HEK293 (cell line): Measurements from ENCODE around the gene NUDCD3.
A peak's percentile ranks its signal among the peaks of the same experiment; 100 is the strongest.

Source experiments
- CTCF ChIA-PET: fragments of 350-600 bp; formaldehyde crosslinking; extraction: SDS; loops from one replicate; lab custom pipeline; 2021; ENCODE audit warnings: antibody characterized with exemption; lab: Yijun Ruan, JAX
- POLR2A ChIA-PET: fragments of 300-600 bp; formaldehyde crosslinking; extraction: SDS; loops from one replicate; lab custom pipeline; 2020; ENCODE audit warnings: antibody characterized with exemption, inconsistent platforms; lab: Yijun Ruan, JAX
- H3K27ac ChIP-seq: fragments of 200-500 bp; sonication (Bioruptor generic); 2 replicates; pipeline ENCODE4 v1.5.1; 2014; ENCODE audit warnings: low read depth, low read length, control low read depth, inconsistent platforms; ENCODE audit errors: extremely low read depth
- H3K36me3 ChIP-seq, 2 experiments: fragments of 200-500 bp in 1 of 2; sonication (Bioruptor generic) in 1 of 2; 1 replicate in 1 of 2; 2 replicates in 1 of 2; pipeline ENCODE4 v1.5.1; 2014 to 2017; ENCODE audit warnings: inconsistent platforms in 2 of 2, low read length in 2 of 2; ENCODE audit not compliant: control insufficient read depth in 2 of 2, insufficient read depth in 1 of 2
- H3K4me1 ChIP-seq: fragments of 200-500 bp; sonication (Bioruptor generic); 2 replicates; pipeline ENCODE4 v1.5.1; 2014; ENCODE audit warnings: mild to moderate bottlenecking, low read length, inconsistent platforms; ENCODE audit not compliant: control insufficient read depth, insufficient read depth
- H3K4me3 ChIP-seq: 2 replicates; pipeline ENCODE4 v1.5.1; 2011; ENCODE audit warnings: low read depth, mild to moderate bottlenecking, control low read depth, low read length, moderate library complexity
- H3K9me3 ChIP-seq: fragments of 200-500 bp; sonication (Bioruptor generic); 2 replicates; pipeline ENCODE4 v1.5.1; 2014; ENCODE audit warnings: low read depth, low read length, inconsistent platforms; ENCODE audit not compliant: control insufficient read depth, insufficient read depth
- GLI4 ChIP-seq: fragments of 450-650 bp; formaldehyde crosslinking; IDR thresholded peaks from 2 replicates; pipeline ENCODE4 v1.5.1; 2016; ENCODE audit warnings: missing biosample characterization, missing genetic modification characterization
- HOXA7 ChIP-seq: sonication (generic); formaldehyde crosslinking; IDR thresholded peaks from 2 replicates; pipeline ENCODE4 v1.8.1; 2022; ENCODE audit warnings: missing genetic modification reagents, borderline replicate concordance
- KLF10 ChIP-seq: fragments of 450-650 bp; IDR thresholded peaks from 2 replicates; pipeline ENCODE4 v1.5.1; 2018; ENCODE audit warnings: missing biosample characterization, mild to moderate bottlenecking, missing genetic modification characterization
- KLF7 ChIP-seq: fragments of 450-650 bp; formaldehyde crosslinking; IDR thresholded peaks from 2 replicates; pipeline ENCODE4 v1.5.1; 2016; ENCODE audit warnings: missing biosample characterization, missing genetic modification characterization, borderline replicate concordance
- KLF9 ChIP-seq: fragments of 450-650 bp; formaldehyde crosslinking; IDR thresholded peaks from 2 replicates; pipeline ENCODE4 v1.5.1; 2016; ENCODE audit warnings: missing biosample characterization, missing genetic modification characterization, low read depth
- MYNN ChIP-seq: fragments of 450-650 bp; formaldehyde crosslinking; IDR thresholded peaks from 2 replicates; pipeline ENCODE4 v1.5.1; 2016; ENCODE audit warnings: missing biosample characterization, missing genetic modification characterization, borderline replicate concordance
- PRDM1 ChIP-seq: fragments of 450-650 bp; formaldehyde crosslinking; IDR thresholded peaks from 2 replicates; pipeline ENCODE4; 2016; ENCODE audit warnings: missing biosample characterization, missing genetic modification characterization
- TCF7L2 ChIP-seq: IDR thresholded peaks from 2 replicates; pipeline ENCODE4 v1.6.1; 2011; ENCODE audit warnings: low read depth, mild to moderate bottlenecking, inconsistent platforms, low read length, moderate library complexity, borderline replicate concordance
- TRIM28 ChIP-seq: IDR thresholded peaks from 2 replicates; pipeline ENCODE4 v1.6.1; 2011; ENCODE audit warnings: low read length, control low read depth, borderline replicate concordance
- ZBTB1 ChIP-seq: fragments of 450-650 bp; formaldehyde crosslinking; IDR thresholded peaks from 2 replicates; pipeline ENCODE4 v1.5.1; 2016; ENCODE audit warnings: missing biosample characterization, missing genetic modification characterization
- ZBTB48 ChIP-seq: fragments of 450-650 bp; formaldehyde crosslinking; IDR thresholded peaks from 2 replicates; pipeline ENCODE4 v1.5.1; 2016; ENCODE audit warnings: missing biosample characterization, missing genetic modification characterization
- ZNF112 ChIP-seq: fragments of 450-650 bp; formaldehyde crosslinking; IDR thresholded peaks from 2 replicates; pipeline ENCODE4 v1.5.0; 2017; ENCODE audit warnings: missing biosample characterization, missing genetic modification characterization
- ZNF174 ChIP-seq: fragments of 450-650 bp; formaldehyde crosslinking; IDR thresholded peaks from 2 replicates; pipeline ENCODE4 v1.5.0; 2017; ENCODE audit warnings: missing biosample characterization, mild to moderate bottlenecking, missing genetic modification characterization
- ZNF23 ChIP-seq: fragments of 450-650 bp; formaldehyde crosslinking; IDR thresholded peaks from 2 replicates; pipeline ENCODE4 v1.5.1; 2016; ENCODE audit warnings: missing biosample characterization, missing genetic modification characterization, borderline replicate concordance
- ZNF248 ChIP-seq: fragments of 450-650 bp; formaldehyde crosslinking; IDR thresholded peaks from 2 replicates; pipeline ENCODE4 v1.5.1; 2017; ENCODE audit warnings: missing biosample characterization, missing genetic modification characterization
- ZNF404 ChIP-seq: fragments of 450-650 bp; formaldehyde crosslinking; IDR thresholded peaks from 2 replicates; pipeline ENCODE4 v1.5.1; 2017; ENCODE audit warnings: missing biosample characterization, missing genetic modification characterization
- ZNF521 ChIP-seq: fragments of 450-650 bp; formaldehyde crosslinking; IDR thresholded peaks from 2 replicates; pipeline ENCODE4 v1.5.1; 2017; ENCODE audit warnings: missing biosample characterization, mild to moderate bottlenecking, missing genetic modification characterization
- ZNF561 ChIP-seq: fragments of 450-650 bp; IDR thresholded peaks from 2 replicates; pipeline ENCODE4 v1.5.1; 2018; ENCODE audit warnings: missing biosample characterization, missing genetic modification characterization, borderline replicate concordance
- ZNF76 ChIP-seq: fragments of 450-650 bp; formaldehyde crosslinking; IDR thresholded peaks from 2 replicates; pipeline ENCODE4; 2016; ENCODE audit warnings: low read depth, missing biosample characterization, missing genetic modification characterization, borderline replicate concordance
- ZNF768 ChIP-seq: fragments of 450-650 bp; formaldehyde crosslinking; IDR thresholded peaks from 2 replicates; pipeline ENCODE4 v1.5.1; 2018; ENCODE audit warnings: missing biosample characterization, mild to moderate bottlenecking, missing genetic modification characterization
- ZNF776 ChIP-seq: fragments of 450-650 bp; formaldehyde crosslinking; IDR thresholded peaks from 2 replicates; pipeline ENCODE4 v1.5.0; 2017; ENCODE audit warnings: missing biosample characterization, missing genetic modification characterization, borderline replicate concordance
- TF ChIP-seq, protein P1 (sequence below): fragments of 450-650 bp; formaldehyde crosslinking; IDR thresholded peaks from 2 replicates; pipeline ENCODE4 v1.5.1; 2017; ENCODE audit warnings: missing biosample characterization, missing genetic modification characterization
- TF ChIP-seq, protein P2 (sequence below): fragments of 450-650 bp; formaldehyde crosslinking; IDR thresholded peaks from 2 replicates; pipeline ENCODE4 v1.5.1; 2017; ENCODE audit warnings: missing biosample characterization, mild to moderate bottlenecking, missing genetic modification characterization, moderate library complexity
- TF ChIP-seq, protein P3 (sequence below): fragments of 450-650 bp; formaldehyde crosslinking; IDR thresholded peaks from 2 replicates; pipeline ENCODE4 v1.5.1; 2017; ENCODE audit warnings: missing biosample characterization, missing genetic modification characterization

NUDCD3 gene

DNA sequence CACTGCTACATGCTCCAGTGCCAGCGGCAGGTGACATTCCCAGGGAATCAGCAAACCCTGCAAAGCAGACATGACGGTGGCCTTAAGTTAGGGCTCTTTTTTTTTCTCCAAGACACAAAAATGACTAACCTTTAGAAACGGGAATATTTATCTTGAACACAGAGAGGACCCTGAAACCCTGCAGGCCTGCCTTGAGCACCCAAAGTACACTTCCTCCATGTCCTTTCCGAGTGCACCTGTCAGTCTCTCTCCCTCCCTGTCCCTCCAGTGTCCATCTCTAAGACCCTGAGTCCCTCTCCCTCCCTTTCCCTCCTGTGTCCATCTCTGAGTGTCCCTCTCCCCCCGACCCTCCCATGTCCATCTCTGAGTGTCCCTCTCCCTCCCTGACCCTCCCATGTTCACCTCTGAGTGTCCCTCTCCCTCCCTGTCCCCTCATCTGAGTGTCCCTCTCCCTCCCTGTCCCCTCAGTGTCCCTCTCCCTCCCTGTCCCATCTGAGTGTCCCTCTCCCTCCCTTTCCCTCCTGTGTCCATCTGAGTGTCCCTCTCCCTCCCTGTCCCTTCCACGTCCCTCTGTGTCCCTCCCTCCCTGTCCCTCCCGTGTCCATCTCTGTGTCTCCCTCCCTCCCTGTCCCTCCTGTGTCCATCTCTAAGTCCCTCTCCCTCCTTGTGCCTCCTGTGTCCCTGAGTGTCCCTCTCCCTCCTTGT, 113.9 kb downstream of the NUDCD3 start:
- CTCF ChIA-PET, result no interaction called here
- POLR2A ChIA-PET, result no interaction called here
- TF ChIP-seq HOXA7 (no peak), PRDM1 (tag by site-specific recombination) (no peak), ZNF768 (tag by site-specific recombination) (no peak), ZNF521 (tag by site-specific recombination) (no peak), MYNN (no peak), ZNF174 (no peak), KLF10 (tag by site-specific recombination) (no peak), ZNF76 (tag by site-specific recombination) (no peak), KLF9 (no peak), ZNF112 (tag by site-specific recombination) (no peak), ZNF561 (tag by site-specific recombination) (no peak), ZBTB1 (tag by site-specific recombination) (no peak), ZNF248 (tag by site-specific recombination) (0 out of 2 replicates have a peak, but pooled peaks have one; percentile 8), GLI4 (tag by site-specific recombination) (no peak), TCF7L2 (no peak), ZNF23 (tag by site-specific recombination) (no peak), ZNF776 (tag by site-specific recombination) (0 out of 2 replicates have a peak, but pooled peaks have one; percentile 59), KLF7 (tag by site-specific recombination) (no peak), TRIM28 (no peak), ZBTB48 (tag by site-specific recombination) (no peak), ZNF404 (tag by site-specific recombination) (no peak)
- TF ChIP-seq, protein P1, sequence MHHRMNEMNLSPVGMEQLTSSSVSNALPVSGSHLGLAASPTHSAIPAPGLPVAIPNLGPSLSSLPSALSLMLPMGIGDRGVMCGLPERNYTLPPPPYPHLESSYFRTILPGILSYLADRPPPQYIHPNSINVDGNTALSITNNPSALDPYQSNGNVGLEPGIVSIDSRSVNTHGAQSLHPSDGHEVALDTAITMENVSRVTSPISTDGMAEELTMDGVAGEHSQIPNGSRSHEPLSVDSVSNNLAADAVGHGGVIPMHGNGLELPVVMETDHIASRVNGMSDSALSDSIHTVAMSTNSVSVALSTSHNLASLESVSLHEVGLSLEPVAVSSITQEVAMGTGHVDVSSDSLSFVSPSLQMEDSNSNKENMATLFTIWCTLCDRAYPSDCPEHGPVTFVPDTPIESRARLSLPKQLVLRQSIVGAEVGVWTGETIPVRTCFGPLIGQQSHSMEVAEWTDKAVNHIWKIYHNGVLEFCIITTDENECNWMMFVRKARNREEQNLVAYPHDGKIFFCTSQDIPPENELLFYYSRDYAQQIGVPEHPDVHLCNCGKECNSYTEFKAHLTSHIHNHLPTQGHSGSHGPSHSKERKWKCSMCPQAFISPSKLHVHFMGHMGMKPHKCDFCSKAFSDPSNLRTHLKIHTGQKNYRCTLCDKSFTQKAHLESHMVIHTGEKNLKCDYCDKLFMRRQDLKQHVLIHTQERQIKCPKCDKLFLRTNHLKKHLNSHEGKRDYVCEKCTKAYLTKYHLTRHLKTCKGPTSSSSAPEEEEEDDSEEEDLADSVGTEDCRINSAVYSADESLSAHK (tag by site-specific recombination), result no peak
- TF ChIP-seq, protein P2, sequence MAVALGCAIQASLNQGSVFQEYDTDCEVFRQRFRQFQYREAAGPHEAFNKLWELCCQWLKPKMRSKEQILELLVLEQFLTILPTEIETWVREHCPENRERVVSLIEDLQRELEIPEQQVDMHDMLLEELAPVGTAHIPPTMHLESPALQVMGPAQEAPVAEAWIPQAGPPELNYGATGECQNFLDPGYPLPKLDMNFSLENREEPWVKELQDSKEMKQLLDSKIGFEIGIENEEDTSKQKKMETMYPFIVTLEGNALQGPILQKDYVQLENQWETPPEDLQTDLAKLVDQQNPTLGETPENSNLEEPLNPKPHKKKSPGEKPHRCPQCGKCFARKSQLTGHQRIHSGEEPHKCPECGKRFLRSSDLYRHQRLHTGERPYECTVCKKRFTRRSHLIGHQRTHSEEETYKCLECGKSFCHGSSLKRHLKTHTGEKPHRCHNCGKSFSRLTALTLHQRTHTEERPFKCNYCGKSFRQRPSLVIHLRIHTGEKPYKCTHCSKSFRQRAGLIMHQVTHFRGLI, result no peak
- TF ChIP-seq, protein P3, sequence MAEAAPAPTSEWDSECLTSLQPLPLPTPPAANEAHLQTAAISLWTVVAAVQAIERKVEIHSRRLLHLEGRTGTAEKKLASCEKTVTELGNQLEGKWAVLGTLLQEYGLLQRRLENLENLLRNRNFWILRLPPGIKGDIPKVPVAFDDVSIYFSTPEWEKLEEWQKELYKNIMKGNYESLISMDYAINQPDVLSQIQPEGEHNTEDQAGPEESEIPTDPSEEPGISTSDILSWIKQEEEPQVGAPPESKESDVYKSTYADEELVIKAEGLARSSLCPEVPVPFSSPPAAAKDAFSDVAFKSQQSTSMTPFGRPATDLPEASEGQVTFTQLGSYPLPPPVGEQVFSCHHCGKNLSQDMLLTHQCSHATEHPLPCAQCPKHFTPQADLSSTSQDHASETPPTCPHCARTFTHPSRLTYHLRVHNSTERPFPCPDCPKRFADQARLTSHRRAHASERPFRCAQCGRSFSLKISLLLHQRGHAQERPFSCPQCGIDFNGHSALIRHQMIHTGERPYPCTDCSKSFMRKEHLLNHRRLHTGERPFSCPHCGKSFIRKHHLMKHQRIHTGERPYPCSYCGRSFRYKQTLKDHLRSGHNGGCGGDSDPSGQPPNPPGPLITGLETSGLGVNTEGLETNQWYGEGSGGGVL (tag by site-specific recombination), result peak; percentile 47; the same call in 1 of the 2 replicates
- Histone ChIP-seq H3K27ac (no peak overlapping the region), H3K36me3 (no peaks in the 10 kb centered on the region), H3K4me3 (no peak overlapping the region), H3K4me1 (no peaks in the 10 kb centered on the region), H3K9me3 (no peaks in the 10 kb centered on the region)
